H1 (cell line): ENCODE results near the gene ORAI1. TPM values are rescaled to one million over a fixed set of nuclear protein-coding genes. Genes with fewer than 3 reads are reported as not detected.

Source experiments
- CTCF ChIA-PET: fragments of 300-600 bp; sonication (Branson Sonifier 250); formaldehyde crosslinking; loops from one replicate; lab custom pipeline; 2021; ENCODE audit not compliant: partially characterized antibody; lab: Charles Lee
- POLR2A ChIA-PET: fragments of 300-600 bp; sonication (Branson Sonifier 250); formaldehyde crosslinking; loops from one replicate; lab custom pipeline; 2021; ENCODE audit warnings: inconsistent platforms; ENCODE audit not compliant: partially characterized antibody; lab: Charles Lee
- DNase-seq, 2 experiments: peaks; one replicate each; pipeline versions ENCODE4 v3.0.0 to v3.0.0-alpha.2; 2010 to 2022; ENCODE audit warnings: low spot score in 2 of 2, low read depth in 1 of 2, mixed read lengths in 1 of 2
- FAIRE-seq: peaks from 2 replicates; lab custom pipeline; 2011; peaks lifted over from hg19 to GRCh38; lab: Jason Lieb, UNC
- H2AFZ ChIP-seq: 2 replicates; pipeline ENCODE4 v1.8.1; 2012; ENCODE audit warnings: low read length, inconsistent platforms
- H2AK5ac ChIP-seq: 2 replicates; pipeline ENCODE4 v1.6.1; 2013; ENCODE audit warnings: low read depth, low read length
- H2BK120ac ChIP-seq: replicated peaks from 2 replicates; pipeline ENCODE3; 2013; ENCODE audit warnings: low read depth, low read length, inconsistent platforms
- H2BK12ac ChIP-seq: 2 replicates; pipeline ENCODE4 v1.6.1; 2013; ENCODE audit warnings: low read depth, low read length
- H2BK15ac ChIP-seq: 2 replicates; pipeline ENCODE4 v1.6.1; 2013; ENCODE audit warnings: low read length
- H2BK20ac ChIP-seq: 2 replicates; pipeline ENCODE4 v1.6.1; 2013; ENCODE audit warnings: low read length
- H2BK5ac ChIP-seq: 2 replicates; pipeline ENCODE4 v1.6.1; 2013; ENCODE audit warnings: low read depth, low read length
- H3K14ac ChIP-seq: 2 replicates; pipeline ENCODE4 v1.6.1; 2013; ENCODE audit warnings: inconsistent platforms; ENCODE audit not compliant: insufficient read length
- H3K18ac ChIP-seq: 2 replicates; pipeline ENCODE4 v1.6.1; 2013; ENCODE audit warnings: low read length; ENCODE audit errors: extremely low read depth
- H3K23ac ChIP-seq: 2 replicates; pipeline ENCODE4 v1.6.1; 2013; ENCODE audit warnings: inconsistent platforms; ENCODE audit not compliant: insufficient read length
- H3K23me2 ChIP-seq: 2 replicates; pipeline ENCODE4 v1.6.1; 2013; ENCODE audit warnings: low read depth, low read length
- H3K27ac ChIP-seq: 2 replicates; pipeline ENCODE4 v1.6.1; 2011; ENCODE audit warnings: low read depth, low read length, inconsistent platforms
- H3K27me3 ChIP-seq, 4 experiments: replicated peaks in 1 of 4; 1 replicate in 1 of 4; 2 replicates in 3 of 4; pipeline versions ENCODE4 v1.6.1 to v1.8.1; 2011 to 2013; ENCODE audit warnings: low read length in 3 of 4, mild to moderate bottlenecking in 3 of 4, inconsistent platforms in 2 of 4, mixed read lengths in 2 of 4, moderate library complexity in 1 of 4; ENCODE audit not compliant: control insufficient read depth in 3 of 4, insufficient read depth in 3 of 4; ENCODE audit errors: extremely low read depth in 1 of 4
- H3K36me3 ChIP-seq, 4 experiments: 2 replicates each; pipeline versions ENCODE4 v1.6.1 to v1.8.1; 2011 to 2013; ENCODE audit warnings: mild to moderate bottlenecking in 4 of 4, low read length in 3 of 4, moderate library complexity in 2 of 4, control low read depth in 1 of 4, inconsistent platforms in 1 of 4; ENCODE audit not compliant: insufficient read depth in 4 of 4, control insufficient read depth in 2 of 4
- H3K4ac ChIP-seq: replicated peaks from 2 replicates; pipeline ENCODE3; 2013; ENCODE audit warnings: low read length, low read depth, mixed read lengths, inconsistent platforms; ENCODE audit not compliant: insufficient read length
- H3K4me1 ChIP-seq, 4 experiments: replicated peaks in 1 of 4; 1 replicate in 1 of 4; 2 replicates in 3 of 4; pipeline versions ENCODE4 v1.6.1 to v1.8.1; 2011 to 2013; ENCODE audit warnings: low read length in 3 of 4, inconsistent platforms in 2 of 4, mixed read lengths in 1 of 4; ENCODE audit not compliant: insufficient read depth in 4 of 4, control insufficient read depth in 3 of 4
- H3K4me2 ChIP-seq, 2 experiments: 2 replicates each; pipeline versions ENCODE4 v1.6.1 to v1.8.1; 2011 to 2013; ENCODE audit warnings: low read depth in 2 of 2, low read length in 2 of 2, control low read depth in 1 of 2, inconsistent platforms in 1 of 2, mild to moderate bottlenecking in 1 of 2; ENCODE audit not compliant: insufficient read depth in 1 of 2
- H3K4me3 ChIP-seq, 4 experiments: fragments of 200-600, 300-600 bp in 1 of 4; sonication (generic), shearing (Covaris generic), sonication (Bioruptor Twin) in 1 of 4; 2 replicates each; pipeline versions ENCODE4 v1.5.1 to v1.8.1; 2011 to 2016; ENCODE audit warnings: low read length in 4 of 4, low read depth in 3 of 4, control low read depth in 2 of 4, inconsistent platforms in 2 of 4, mild to moderate bottlenecking in 2 of 4, mixed read lengths in 1 of 4, moderate library complexity in 1 of 4; ENCODE audit not compliant: insufficient read depth in 2 of 4; ENCODE audit errors: extremely low read depth in 1 of 4
- H3K56ac ChIP-seq: replicated peaks from 2 replicates; pipeline ENCODE3; 2013; ENCODE audit warnings: low read depth, mild to moderate bottlenecking, mixed read lengths, low read length, inconsistent platforms; ENCODE audit not compliant: insufficient read length
- H3K79me1 ChIP-seq: 2 replicates; pipeline ENCODE4 v1.6.1; 2013; ENCODE audit warnings: low read depth, low read length, control low read depth
- H3K79me2 ChIP-seq, 2 experiments: 2 replicates each; pipeline versions ENCODE4 v1.6.1 to v1.8.1; 2012 to 2013; ENCODE audit warnings: low read length in 2 of 2, mild to moderate bottlenecking in 2 of 2, inconsistent platforms in 1 of 2; ENCODE audit not compliant: insufficient read depth in 2 of 2, control insufficient read depth in 1 of 2
- H3K9ac ChIP-seq, 4 experiments: replicated peaks in 1 of 4; 1 replicate in 1 of 4; 2 replicates in 3 of 4; pipeline versions ENCODE4 v1.6.1 to v1.8.1; 2011 to 2013; ENCODE audit warnings: low read depth in 3 of 4, low read length in 3 of 4, control low read depth in 2 of 4, mild to moderate bottlenecking in 2 of 4, moderate library complexity in 2 of 4, inconsistent platforms in 1 of 4; ENCODE audit errors: extremely low read depth in 1 of 4
- H3K9me3 ChIP-seq, 2 experiments: 2 replicates each; pipeline versions ENCODE4 v1.6.1 to v1.8.1; 2012 to 2013; ENCODE audit warnings: mild to moderate bottlenecking in 2 of 2, moderate library complexity in 2 of 2, control low read depth in 1 of 2, inconsistent platforms in 1 of 2, low read depth in 1 of 2, low read length in 1 of 2, mixed read lengths in 1 of 2; ENCODE audit not compliant: insufficient read depth in 2 of 2
- H4K20me1 ChIP-seq, 2 experiments: replicated peaks in 1 of 2; 2 replicates each; pipeline versions ENCODE3 to v1.8.1; 2011 to 2013; ENCODE audit warnings: inconsistent platforms in 2 of 2, low read length in 2 of 2, mild to moderate bottlenecking in 1 of 2; ENCODE audit not compliant: insufficient read depth in 2 of 2, control insufficient read depth in 1 of 2
- H4K5ac ChIP-seq: 2 replicates; pipeline ENCODE4 v1.6.1; 2013; ENCODE audit warnings: low read length, low read depth, mixed read lengths, inconsistent platforms; ENCODE audit not compliant: insufficient read length
- H4K8ac ChIP-seq: 2 replicates; pipeline ENCODE4 v1.8.0; 2013; ENCODE audit warnings: mild to moderate bottlenecking, moderate library complexity, low read length, inconsistent platforms; ENCODE audit not compliant: insufficient read depth; ENCODE audit errors: extremely low read depth
- H4K91ac ChIP-seq: replicated peaks from 2 replicates; pipeline ENCODE3; 2013; ENCODE audit warnings: low read length, mixed read lengths, inconsistent platforms; ENCODE audit not compliant: insufficient read length
- CBX8 ChIP-seq: fragments of 300-800, 300-1000 bp; sonication (generic); IDR thresholded peaks from 2 replicates; pipeline ENCODE4 v1.7.1; 2016; ENCODE audit warnings: low read depth, low read length, borderline replicate concordance
- KDM1A ChIP-seq: fragments of 200-600, 300-600 bp; sonication (generic); IDR thresholded peaks from 2 replicates; pipeline ENCODE4 v1.7.1; 2016; ENCODE audit warnings: mild to moderate bottlenecking, low read length, borderline replicate concordance
- WGBS, 2 experiments: shearing (Covaris generic) in 1 of 2; methylation state at CpG; one replicate each; pipeline versions ENCODE4 v1.1.6 to v1.1.7; 2013 to 2015; ENCODE audit warnings: low lambda C conversion rate in 2 of 2, mixed read lengths in 2 of 2, inconsistent platforms in 1 of 2, low coverage in 1 of 2, missing lambda C conversion rate in 1 of 2; ENCODE audit not compliant: insufficient replicate concordance in 2 of 2, insufficient coverage in 1 of 2, insufficient read length in 1 of 2; ENCODE audit errors: extremely low coverage in 1 of 2, missing lambda C conversion rate in 1 of 2; 5-methylcytosine and 5-hydroxymethylcytosine counted together
- polyA plus RNA-seq, 7 experiments: library from polyadenylated mRNA; depleted of rRNA in 3 of 7; stranded (reverse) in 5 of 7; unstranded in 2 of 7; fragments of >200 nt in 5 of 7; fragments of 200-250 nt in 2 of 7; gene quantifications; 1 replicate in 5 of 7; 2 replicates in 1 of 7; 4 replicates in 1 of 7; pipeline versions ENCODE4 v1.2.1 to v1.2.3, GENCODE V29; 2011 to 2013; ENCODE audit warnings: missing spikeins in 2 of 7, mixed read lengths in 2 of 7
- total RNA-seq: library from RNA; stranded (reverse); fragmentation: NEBNext Ultra II Directional; extraction: Animal tissue kit (Norgen Biotek cat#: 25700); gene quantifications from 2 replicates; pipeline ENCODE4 v1.2.1, GENCODE V29; 2021

ORAI1 gene
- total and polyA plus RNA-seq, 2 of the 8 experiments (the other 6 are each of a cell fraction or from before 2014, with no cell fraction given), result 29.9 to 71.5 TPM

GRCh38 chr12:121638298-121639202 lies 12.2 kb downstream of the ORAI1 start:
- H3K27ac ChIP-seq, result no peak overlapping the region
- H3K23me2 ChIP-seq, result no peaks in the 10 kb centered on the region
- no peak overlapping the region for H2BK15ac ChIP-seq
- H4K20me1 ChIP-seq, result peaks cover 0 to 20% of the 10 kb centered on the region in 2 experiments
- 0 out of 2 replicates have a peak overlapping the region, but pooled peaks have one; percentile 21 for H2BK5ac ChIP-seq
- no peaks in the 10 kb centered on the region for H3K27me3 ChIP-seq
- TF ChIP-seq CBX8, result no peak
- peak; percentile 80; the same call in 1 of the 2 replicates for TF ChIP-seq KDM1A
- TF ChIP-seq, all 59 proteins: peak for 1
- Histone ChIP-seq H3K4ac (no peak overlapping the region), H4K91ac (no peak overlapping the region), H3K9me3 (peaks cover 0 to 3% of the 10 kb centered on the region in 2 experiments; a peak in 1 of 4 replicates), H3K36me3 (peaks cover 0 to 13% (median 3%) of the 10 kb centered on the region in 4 experiments; a peak in 2 of 8 replicates), H4K5ac (no peak overlapping the region), H3K4me2 (no peak overlapping the region), H2BK20ac (no peak overlapping the region), H3K79me1 (peaks cover 21% of the 10 kb centered on the region), H4K8ac (no peak overlapping the region; the same call in none of the 2 replicates), H3K56ac (no peak overlapping the region), H2BK120ac (no peak overlapping the region), H2BK12ac (no peak overlapping the region), H3K23ac (no peak overlapping the region), H3K18ac (no peak overlapping the region), H3K9ac (no peak overlapping the region; a peak in 1 of 7 replicates), H3K14ac (no peak overlapping the region), H3K4me3 (no peak overlapping the region), H3K79me2 (peaks cover 0 to 40% of the 10 kb centered on the region in 2 experiments; a peak in 3 of 4 replicates), H2AK5ac (no peak overlapping the region), H2AFZ (no peak overlapping the region), H3K4me1 (peaks cover 0 to 3% (median 0%) of the 10 kb centered on the region in 4 experiments; a peak in 1 of 7 replicates)
- no peak for FAIRE-seq
- POLR2A ChIA-PET, result interaction anchor here (0.8 to 9.8 kb wide), 8 partner anchors 8 to 86 kb away, joined by 3 to 70 read pairs (median 7); partner anchors contain the start of genes KDM2B and ORAI1
- WGBS, 2 experiments, result 88% methylated on average over 14 of the region's 14 CpGs; no CpG with 5 or more reads in 1 of the 2 experiments
- CTCF ChIA-PET, result interaction anchor here (1.0 to 5.0 kb wide), 9 partner anchors 9 to 134 kb away, joined by 3 to 39 read pairs (median 6); partner anchors contain the start of genes MORN3 and ORAI1
- DNase-seq, result no peak
